Measurements from ENCODE around the gene SPATA6. TPM values are rescaled to one million over a fixed set of nuclear protein-coding genes. Genes with fewer than 3 reads are reported as not detected.
A peak's percentile ranks its signal among the peaks of the same experiment; 100 is the strongest.

SPATA6 gene
- total and polyA plus RNA-seq, 2 of the 4 experiments (the other 2 are of a cell fraction), result 1.1 to 2.0 TPM

DNA sequence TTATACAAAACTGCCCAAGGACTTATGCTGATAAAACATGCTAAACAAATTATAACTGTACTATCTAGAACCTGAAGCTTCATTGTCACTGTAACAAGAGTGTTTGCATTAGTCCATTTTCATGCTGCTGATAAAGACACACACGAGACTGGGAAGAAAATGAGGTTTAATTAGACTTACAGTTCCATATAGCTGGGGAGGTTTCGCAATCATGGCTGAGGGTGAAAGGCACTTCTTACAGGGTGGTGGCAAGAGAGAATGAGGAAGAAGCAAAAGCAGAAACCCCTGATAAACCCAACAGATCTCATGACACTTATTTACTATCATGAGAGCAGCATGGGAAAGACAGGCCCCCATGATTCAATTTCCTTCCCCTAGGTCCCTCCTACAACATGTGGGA, 100.4 kb downstream of the SPATA6 start:
- TF ChIP-seq SMC3 (IDR thresholded peaks at IDR 0.05; ENCODE audit: low read depth, low read length), result no peak
- no peak for TF ChIP-seq FOS (IDR thresholded peaks at IDR 0.05; ENCODE audit: low read depth, low read length)
- TF ChIP-seq, protein P1, sequence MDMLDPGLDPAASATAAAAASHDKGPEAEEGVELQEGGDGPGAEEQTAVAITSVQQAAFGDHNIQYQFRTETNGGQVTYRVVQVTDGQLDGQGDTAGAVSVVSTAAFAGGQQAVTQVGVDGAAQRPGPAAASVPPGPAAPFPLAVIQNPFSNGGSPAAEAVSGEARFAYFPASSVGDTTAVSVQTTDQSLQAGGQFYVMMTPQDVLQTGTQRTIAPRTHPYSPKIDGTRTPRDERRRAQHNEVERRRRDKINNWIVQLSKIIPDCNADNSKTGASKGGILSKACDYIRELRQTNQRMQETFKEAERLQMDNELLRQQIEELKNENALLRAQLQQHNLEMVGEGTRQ (IDR thresholded peaks at IDR 0.05; ENCODE audit: low read depth, low read length), result no peak
- peak; percentile 69 for TF ChIP-seq CEBPB (IDR thresholded peaks at IDR 0.05; ENCODE audit: low read depth, low read length)
- TF ChIP-seq NFE2L2 (IDR thresholded peaks at IDR 0.05; ENCODE audit: low read depth, low read length), result no peak
- Histone ChIP-seq H2AFZ (replicated peaks; ENCODE audit: low read length, poor library complexity) (no peak overlapping the region), H3K36me3 (ENCODE audit: control insufficient read depth, insufficient read depth, low read length) (no peaks in the 10 kb centered on the region), H3K4me1 (ENCODE audit: control insufficient read depth, insufficient read depth, low read length) (no peaks in the 10 kb centered on the region), H2BK20ac (ENCODE audit: low read depth, low read length) (no peak overlapping the region), H3K9me3 (ENCODE audit: control insufficient read depth, insufficient read depth, low read length) (peaks cover 4% of the 10 kb centered on the region; the same call in 1 of the 2 replicates), H3K9ac (ENCODE audit: low read depth, low read length) (no peak overlapping the region), H4K91ac (ENCODE audit: insufficient read depth, low read depth, low read length) (no peak overlapping the region), H3K18ac (ENCODE audit: low read depth, low read length) (no peak overlapping the region), H3K23ac (ENCODE audit: low read depth, low read length) (no peak overlapping the region), H3K4me3 (ENCODE audit: insufficient read depth, low read depth, low read length) (no peak overlapping the region), H3K4ac (ENCODE audit: low read depth, low read length) (no peak overlapping the region), H3K79me1 (ENCODE audit: low read depth in 1 of 2, low read length in 2 of 2) (no peaks in the 10 kb centered on the region), H2AK9ac (replicated peaks; ENCODE audit: low read depth, low read length, poor library complexity) (no peak overlapping the region), H4K5ac (ENCODE audit: low read depth, low read length) (no peak overlapping the region), H3K56ac (ENCODE audit: extremely low read depth, insufficient read depth, low read length) (no peak overlapping the region), H2BK5ac (ENCODE audit: low read depth, low read length, poor library complexity, severe bottlenecking) (no peak overlapping the region), H4K20me1 (ENCODE audit: insufficient read depth, low read length) (no peaks in the 10 kb centered on the region), H2AK5ac (ENCODE audit: low read depth, low read length) (no peak overlapping the region), H2BK15ac (ENCODE audit: low read depth, low read length) (no peak overlapping the region), H3K9me1 (ENCODE audit: insufficient read depth, low read length) (no peaks in the 10 kb centered on the region), H3K27ac (ENCODE audit: insufficient read depth, low read length) (no peak overlapping the region), H3K27me3 (ENCODE audit: control insufficient read depth, insufficient read depth, low read length) (no peaks in the 10 kb centered on the region), H3K4me2 (ENCODE audit: low read depth, low read length) (no peak overlapping the region), H2BK120ac (ENCODE audit: low read depth, low read length) (no peak overlapping the region), H3K14ac (replicated peaks; ENCODE audit: low read depth, low read length) (no peak overlapping the region), H4K8ac (ENCODE audit: low read depth in 2 of 2, low read length in 2 of 2) (no peak overlapping the region)
- in situ Hi-C loops (cut with MboI; ENCODE audit: low sequenced_read_pairs), result no loop called here
- ATAC-seq (ENCODE audit: low read depth), result no peak
- dilution Hi-C loops (cut with HindIII; ENCODE audit: low sequenced_read_pairs, unreplicated experiment), result no loop called here
- intact Hi-C loops (cut with micrococcal nuclease), result no loop called here
- WGBS, 2 experiments (ENCODE audit: extremely low coverage in 2 of 2, insufficient read length in 1 of 2), result no CpG with 5 or more reads among the region's 2 CpGs
- DNase-seq, result no peak
- ChIA-PET POLR2A (ENCODE audit: unreplicated experiment) (no interaction called here), CTCF (no interaction called here)
- BruUV-seq (replicated peaks), result no TSS peak
